HG03280 (cell line): ENCODE data around the gene INKA2.

Experiments
- ATAC-seq: cut with Tn5 transposase; IDR thresholded peaks from one replicate; pipeline ENCODE4 v1.9.1; 2021; ENCODE audit warnings: mild to moderate bottlenecking, moderate library complexity; ENCODE audit not compliant: unreplicated experiment

INKA2 gene

DNA sequence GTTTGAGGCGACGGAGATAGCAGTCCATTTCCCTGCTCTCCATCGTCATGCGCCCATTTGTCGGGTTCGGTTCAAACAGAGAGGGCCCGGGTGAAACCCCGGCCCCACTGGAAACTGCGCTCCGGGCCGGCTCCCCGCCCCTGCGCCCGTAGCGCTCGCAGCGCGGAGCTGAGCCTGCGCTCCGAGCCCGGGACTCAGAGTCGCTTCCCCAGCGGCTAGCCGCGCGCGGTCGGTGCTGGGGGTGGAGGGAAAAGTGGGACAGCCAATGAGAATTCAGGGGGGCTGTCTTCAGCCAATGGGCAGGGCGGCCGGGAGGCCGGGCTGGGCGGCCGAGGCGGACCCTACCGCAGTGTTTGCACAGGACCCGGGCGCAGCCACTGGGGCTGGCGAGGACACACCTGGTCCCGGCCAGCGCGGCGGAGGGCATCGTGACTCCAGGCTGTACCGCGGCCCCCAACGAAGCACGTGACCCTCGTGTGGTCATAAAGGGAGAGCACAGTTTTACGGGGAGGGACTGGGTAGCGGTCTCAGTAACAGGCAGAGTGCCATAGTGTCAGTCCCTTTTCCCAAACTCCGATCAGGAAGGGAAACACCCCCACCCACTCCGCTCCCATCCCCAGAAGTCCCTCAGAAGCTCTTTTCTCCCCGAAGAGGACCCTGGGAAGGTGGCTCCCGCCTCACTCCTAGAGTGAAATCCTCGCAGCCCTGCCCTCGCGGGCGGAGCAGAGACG lies at the start of gene INKA2:
TSS of gene INKA2 (minus strand) at position 202 of the 731 bp plus-strand sequence. CDS start at position 49, 153 bp downstream.
- peak; percentile 82 for ATAC-seq

DNA sequence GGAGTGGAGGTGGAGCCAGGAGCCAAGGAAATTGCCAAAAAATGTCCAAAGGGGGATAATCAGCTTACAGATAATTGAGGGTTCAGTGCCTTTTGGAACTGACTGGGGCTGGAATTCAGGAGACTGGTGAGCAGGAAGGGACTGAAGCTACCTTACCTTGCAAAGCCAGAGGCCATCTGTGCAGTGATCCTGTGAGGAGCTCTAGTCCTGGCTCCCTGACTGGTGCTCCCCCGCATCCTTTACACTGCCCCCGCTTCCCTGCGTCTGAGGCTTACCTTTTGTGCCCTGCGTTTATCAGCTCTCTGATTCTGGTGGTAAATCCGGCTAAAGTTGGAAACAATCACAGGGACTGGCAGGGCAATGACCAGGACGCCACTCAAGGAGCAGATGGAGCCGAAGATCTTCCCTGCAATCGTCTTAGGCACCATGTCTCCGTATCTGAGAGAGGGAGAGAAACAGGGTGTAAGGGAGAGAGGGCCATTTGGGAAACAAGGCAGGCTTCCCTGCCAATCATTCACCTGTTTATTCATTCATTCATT lies 47.5 kb upstream of the INKA2 start:
- ATAC-seq = no peak

DNA sequence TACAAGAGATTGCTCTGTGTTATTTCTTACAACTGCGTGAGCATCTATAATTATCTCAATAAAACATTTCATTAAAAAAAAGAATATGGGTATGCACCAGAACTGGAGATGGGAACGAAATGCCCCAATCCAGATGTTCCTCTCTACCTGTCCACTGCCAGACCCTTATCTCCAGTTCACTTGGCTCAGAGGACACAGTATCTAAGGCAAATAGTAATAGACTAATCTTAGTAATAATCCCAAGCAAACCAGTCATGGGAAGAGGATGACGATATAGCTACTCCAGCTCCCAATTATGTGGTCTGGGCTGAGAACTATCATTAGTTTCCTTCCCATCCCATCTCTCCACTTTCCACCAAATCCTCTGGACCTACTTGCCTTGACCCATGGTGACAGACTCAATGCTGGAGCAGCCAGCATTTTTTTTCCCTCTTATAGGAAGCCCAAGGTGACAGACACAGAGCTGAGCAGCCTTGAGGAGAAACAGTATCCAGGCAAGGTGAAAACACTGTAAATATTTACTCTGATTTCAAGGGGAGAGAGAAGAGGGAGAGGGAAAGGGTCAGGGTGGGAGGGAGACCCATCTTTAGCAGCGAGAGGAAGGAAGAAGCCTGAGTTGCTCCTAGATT lies 45.2 kb upstream of the INKA2 start:
- no peak for ATAC-seq

DNA sequence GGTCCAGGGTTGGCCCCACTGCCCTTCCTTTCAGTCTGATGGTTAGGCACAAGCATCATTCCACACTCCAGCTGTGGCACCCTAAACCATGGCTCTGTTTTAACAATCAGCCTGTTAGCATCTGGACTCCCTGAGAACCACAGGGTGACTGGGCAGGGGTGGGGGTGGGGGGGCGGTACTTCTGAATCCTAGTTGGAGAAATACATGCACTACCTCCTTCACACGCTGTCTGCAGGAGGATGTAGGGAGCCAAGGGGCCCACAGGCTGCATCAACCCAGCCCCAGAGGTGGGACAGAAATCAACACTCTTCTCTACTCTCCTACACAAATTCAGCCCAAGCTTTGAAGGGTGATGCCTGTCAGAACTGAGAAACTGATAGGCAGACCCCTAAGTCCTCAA lies 40.4 kb upstream of the INKA2 start:
- no peak for ATAC-seq

DNA sequence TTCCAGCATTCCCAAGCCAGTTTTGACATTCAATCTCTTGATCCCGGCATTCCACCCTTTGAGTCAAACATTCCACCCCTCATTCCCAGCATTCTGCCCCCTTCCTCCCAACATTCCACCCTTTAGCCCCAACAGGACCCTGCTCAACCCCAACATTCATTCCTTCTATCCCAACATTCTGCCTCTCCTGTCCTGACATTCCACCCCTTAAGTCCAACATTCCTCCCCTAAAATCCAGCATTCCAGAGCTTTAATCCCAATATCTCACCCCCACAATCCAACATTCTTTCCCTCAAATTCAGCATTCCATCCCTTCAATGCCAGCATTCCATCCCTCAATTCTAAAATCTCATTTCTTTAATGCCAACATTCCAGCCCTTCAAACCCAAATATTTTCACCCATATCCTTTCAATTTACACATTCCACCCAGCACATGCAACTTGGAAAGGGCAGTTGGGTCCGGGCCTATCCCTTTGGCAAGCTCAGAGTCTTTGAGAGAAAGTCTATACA lies 39.4 kb upstream of the INKA2 start:
- no peak for ATAC-seq

DNA sequence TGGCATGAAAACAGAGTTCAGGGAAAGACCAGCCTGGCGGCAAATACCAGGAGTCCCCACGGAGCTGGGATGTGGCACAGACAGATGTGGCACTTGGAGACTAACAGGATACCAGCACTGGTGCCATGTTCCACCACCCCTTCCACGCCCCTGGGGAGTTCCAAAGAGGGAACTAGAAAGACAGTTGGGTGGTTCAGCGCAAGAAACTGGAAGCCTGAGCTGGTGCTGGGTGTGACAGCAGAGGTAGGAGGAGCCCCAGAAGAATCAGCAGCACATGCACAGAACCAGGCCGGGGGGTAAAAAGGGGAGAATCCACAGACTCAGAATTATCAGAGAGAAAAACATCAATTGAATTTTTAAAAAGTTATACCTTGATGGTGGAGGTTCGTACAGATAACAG lies 38.9 kb upstream of the INKA2 start:
- no peak for ATAC-seq

DNA sequence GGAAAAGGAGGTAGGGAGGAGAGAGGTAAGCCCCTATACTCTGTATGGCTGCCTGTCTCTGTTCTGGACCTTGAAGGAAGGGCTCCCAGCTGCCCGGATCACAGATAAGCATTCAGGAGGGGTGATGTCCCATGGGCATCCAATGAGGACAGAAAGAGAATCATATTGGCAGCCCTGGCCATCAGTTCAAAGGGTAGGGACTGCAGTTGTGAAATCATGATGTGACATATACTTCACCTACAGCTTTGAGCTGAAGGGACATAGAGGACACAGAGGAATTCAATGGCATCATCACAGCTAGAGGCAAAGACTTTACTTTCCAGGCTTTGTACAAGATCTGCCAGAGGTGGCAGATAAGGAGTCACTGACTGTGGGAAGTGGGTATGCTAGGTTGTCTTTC lies 38.1 kb upstream of the INKA2 start:
- ATAC-seq = no peak

DNA sequence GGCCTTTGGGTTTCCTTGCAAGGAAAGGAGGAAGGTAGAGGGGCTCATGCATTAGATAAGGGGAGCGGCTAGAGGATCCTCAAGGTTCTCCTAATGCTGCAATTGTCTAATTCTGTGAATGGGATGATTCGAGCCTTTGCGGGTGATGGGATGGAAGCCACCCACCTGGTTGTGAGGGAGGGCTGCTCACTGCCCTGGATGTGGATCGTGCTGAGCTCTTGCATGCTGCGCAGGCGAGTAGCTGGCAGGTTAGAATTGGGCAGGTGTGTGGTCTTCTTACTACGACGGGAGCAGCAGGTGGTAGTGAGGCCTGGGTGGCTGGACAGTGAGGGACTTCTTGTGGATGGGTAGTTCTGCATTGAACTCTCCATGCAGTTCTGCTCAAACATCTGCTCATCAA lies 37.7 kb upstream of the INKA2 start:
- no peak for ATAC-seq

DNA sequence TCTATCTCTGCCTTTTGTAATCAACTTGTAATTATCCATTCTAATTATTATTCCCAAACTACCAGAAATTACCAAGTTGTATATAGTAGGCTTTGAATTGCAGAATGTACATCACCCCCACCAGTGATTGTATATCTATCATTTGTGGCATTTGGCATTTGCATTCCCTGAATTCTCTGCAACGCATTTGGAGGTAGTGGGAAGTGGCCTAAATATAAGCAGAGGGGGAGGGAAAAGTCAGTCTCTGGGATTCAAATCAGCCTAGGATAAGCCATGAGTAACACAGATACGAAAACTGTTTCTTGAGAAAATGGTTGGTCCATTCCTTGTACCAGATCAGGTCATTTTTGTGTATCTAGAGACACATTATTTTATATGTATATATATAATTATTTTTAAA lies 37.2 kb upstream of the INKA2 start:
- no peak for ATAC-seq

DNA sequence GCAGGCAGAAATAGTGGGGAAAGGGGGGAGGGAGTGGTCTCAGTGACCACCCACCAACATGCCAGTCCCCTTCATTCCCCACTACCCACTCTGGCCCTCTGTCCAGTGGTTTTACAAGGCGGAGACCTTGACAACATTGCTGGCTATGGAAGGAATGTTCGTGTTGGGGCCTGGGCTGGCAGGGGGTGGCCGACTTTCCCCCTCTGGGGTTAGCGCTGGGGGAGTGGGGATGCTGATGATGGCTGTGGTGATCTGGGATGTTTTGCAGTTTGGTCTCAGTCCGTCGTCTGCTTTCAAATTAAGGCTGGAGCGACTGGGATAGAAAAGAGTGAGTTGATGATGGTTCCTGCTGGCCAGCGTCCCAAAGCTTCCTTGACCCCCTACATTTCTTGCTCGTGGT lies 36.8 kb upstream of the INKA2 start:
- no peak for ATAC-seq

DNA sequence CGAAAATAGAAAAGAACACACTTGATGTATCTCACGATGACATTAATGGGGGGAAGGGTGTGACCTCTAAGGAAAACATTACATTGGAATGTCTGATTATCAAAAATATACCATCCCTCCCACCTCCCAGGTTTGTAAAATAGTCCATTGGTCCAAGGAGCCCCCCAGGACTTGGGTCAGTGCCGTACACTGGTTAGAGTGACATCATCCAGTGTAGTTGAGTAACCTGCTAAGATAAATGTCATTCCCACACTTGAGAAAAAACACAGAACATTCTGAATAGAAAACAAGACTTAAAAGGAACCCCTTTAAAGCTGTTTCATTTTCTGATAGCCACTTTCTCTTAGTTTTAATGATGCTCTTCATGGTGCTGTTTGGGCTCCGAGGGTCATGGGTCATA lies 31.7 kb upstream of the INKA2 start:
- no peak for ATAC-seq

DNA sequence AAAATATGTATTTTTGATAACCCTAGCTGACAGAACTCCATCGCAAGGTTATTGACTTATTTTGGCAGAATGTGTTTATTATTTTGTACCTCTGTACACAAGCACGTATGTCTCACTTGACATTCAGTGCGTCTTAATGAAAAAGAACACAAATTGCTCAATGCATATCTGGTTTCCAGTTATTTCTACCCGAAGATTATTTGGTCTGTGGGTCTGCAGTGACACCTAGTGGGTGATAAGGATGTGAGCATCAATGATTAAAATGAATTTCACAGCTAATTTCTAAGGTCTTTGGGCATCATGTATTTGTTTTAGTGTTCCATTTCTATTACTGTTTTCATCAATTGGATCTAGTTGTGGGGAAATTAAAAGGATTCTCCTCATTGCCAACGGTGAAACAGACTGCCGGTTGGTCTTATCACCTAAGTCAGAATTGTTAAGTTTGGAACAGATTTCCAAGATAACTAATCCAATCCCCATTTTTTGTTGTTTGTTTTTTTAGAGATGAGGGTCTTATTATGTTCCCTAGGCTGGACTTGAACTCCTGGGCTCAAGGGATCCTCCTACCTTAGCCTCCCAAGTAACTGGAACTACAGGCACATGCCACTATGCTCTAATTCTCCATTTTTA lies 30.4 kb upstream of the INKA2 start:
- no peak for ATAC-seq

DNA sequence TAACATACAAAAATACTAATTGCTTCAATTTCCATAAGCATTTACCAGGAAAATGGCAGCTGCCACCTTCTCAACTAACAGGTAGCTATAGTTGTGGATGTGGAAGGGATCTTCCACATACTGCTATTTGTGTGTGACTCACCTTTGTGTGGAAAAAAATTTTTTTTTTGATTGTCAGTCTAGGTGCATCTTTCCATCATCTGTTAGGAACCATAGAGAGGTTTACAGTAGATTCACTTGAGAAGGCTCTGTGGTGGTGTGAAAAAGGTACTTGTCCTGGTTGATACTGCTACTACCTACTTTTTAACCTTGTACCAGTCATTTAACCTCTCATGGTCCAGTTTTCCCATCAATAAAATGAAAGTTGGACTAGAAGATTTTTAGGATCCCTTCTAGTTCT lies 29.4 kb upstream of the INKA2 start:
- no peak for ATAC-seq

DNA sequence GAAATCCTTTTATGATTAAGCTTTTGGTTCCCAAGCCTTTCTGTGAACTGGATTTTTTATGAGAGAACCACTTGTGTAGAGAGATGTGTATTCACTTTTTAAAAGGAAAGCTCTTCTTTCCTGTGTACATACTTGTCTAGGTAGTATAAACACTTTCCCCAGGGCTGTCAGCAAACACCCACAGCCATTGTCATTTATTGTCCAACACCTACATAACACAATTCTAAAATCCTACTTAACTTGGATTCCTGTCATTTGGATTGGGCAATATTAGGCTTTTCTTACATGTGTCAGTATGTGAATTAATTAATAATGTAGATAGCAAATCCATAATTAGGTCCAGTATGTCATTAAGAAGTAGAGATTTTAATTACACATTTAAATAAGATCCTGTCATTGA lies 28.8 kb upstream of the INKA2 start:
- ATAC-seq = no peak

DNA sequence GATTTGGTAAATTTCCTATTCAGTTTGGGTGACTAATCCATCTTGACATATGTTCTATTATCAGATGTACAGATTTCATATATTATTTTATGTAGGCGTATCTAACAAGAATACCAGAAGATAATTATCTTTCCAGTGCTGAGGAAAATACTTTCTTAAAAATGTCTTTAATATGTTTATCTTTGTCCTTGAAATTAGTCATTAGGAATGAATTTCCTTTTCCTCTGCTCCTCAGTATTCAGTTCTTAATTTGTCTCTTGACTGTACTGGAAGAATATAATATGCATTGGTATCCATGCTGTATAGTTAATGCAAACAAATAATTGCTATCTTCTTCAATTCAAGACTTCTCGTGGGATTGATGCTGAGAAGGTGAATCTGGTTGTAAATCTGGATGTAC lies 23.1 kb upstream of the INKA2 start:
- no peak for ATAC-seq

DNA sequence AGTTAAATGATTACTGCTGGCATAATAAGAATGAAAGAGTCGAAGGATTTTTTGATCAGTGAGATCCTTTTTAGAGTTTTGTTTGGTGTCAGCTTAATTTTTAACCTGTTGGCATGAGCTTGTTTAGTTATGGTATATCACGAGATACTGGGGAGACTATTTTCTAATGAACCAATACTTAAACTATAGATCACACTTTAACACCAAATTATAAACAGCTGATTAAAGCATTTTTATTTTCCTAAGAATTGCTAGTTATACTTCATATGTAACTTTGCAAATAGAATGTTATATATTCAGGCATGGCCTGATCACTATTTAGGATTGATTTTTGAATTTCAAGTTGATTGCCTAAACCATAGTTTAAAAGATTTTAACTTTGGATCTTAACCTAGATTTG lies 22.5 kb upstream of the INKA2 start:
- ATAC-seq = no peak

DNA sequence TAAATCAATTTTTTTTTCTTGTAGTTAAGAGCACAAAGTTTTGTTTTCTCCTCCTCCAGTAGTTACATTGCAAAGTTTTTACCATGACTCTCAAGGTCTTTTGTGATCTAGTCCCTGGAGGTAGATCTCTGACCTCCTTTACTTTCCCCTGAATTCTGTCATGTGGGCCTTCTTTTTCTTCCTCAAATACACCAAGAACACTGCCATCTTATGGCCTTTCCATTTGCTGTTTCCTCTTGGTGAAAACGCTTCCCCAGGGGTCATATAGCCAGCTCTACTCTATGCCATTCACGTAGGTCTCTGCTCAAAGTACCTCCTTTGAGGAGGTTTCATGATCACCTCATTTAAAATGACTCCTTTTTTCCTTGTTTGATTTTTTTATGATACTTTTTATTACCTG lies 19.2 kb upstream of the INKA2 start:
- ATAC-seq = no peak

DNA sequence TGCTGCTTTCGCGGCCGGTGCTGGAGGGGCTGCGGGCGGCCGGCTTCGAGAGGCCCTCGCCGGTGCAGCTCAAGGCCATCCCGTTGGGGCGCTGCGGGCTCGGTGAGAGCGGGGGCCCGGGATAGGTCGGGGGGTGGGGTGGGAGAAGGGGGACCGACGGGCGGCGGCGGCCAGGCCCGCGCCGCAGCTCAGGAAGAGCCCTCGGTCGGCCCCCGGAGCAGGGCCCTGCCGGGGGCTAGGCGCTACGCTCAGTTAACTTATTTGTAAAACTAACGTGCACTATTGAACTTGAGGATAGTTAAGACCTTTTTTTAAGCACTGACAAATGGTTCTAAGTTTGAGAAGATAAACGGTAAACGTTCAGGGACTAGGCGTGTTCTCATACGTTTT lies 16.9 kb upstream of the INKA2 start:
- ATAC-seq = peak; percentile 4

DNA sequence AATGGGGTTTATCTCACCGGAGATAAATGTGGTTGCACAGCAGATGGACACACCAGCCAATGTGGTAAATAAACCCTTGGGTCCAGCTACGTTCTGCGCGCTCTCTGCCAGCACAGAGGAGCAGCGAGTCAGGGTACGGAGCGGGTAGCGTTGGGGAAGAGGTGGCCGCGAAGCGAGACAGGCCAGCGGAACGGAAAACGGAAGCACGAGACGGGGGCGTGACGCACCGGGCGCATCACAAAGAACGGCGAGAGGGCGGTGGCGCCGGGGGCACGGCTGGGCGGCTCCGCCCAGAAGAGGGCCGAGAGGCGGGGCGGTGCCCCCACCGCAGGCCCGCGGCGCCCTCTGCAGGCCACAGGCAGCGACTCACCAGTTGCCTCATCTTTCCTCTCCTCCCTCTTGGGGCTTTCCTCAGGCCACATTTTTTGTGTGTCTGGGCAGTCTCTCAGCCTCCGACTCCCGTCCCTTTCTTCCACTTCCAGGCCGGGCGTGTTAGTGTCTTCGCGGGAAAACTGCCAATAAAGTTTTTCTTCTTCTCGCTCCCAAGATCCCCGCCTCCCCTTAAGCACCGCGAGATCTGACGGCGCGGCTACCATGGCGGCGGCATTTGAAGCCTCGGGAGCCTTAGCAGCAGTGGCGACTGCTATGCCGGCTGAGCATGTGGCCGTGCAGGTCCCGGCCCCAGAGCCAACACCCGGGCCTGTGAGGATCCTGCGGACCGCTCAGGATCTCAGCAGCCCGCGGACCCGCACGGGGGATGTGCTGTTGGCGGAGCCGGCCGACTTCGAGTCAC lies 16.3 kb upstream of the INKA2 start, which contains the start of gene DDX20:
TSS of gene DDX20 (plus strand) at position 571 of the 793 bp plus-strand sequence. CDS start at position 595, 24 bp downstream.
- peak; percentile 89 for ATAC-seq

DNA sequence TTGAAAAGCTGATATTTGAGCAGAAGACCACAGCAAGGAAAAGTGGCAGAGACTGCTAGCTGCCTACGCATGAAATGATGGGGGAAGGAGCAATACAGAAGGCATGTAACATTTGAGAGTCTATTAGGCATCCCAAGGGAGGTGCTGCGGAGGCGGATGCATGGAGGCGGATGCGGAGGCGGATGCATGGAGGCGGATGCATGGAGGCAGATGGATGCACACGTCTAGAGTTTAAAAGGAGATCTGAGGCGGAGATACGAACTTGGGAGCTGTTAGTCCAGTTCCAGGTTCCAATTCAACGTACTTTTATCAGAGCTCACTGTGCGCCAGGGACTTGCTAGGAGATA lies 15.8 kb upstream of the INKA2 start:
- peak; percentile 2 for ATAC-seq
